ENCODE results near the gene NFIX. TPM values are rescaled to one million over a fixed set of nuclear protein-coding genes. Genes with fewer than 3 reads are reported as not detected.
A peak's percentile ranks its signal among the peaks of the same experiment; 100 is the strongest.

NFIX gene
- total and polyA plus RNA-seq, 9 of the 15 experiments (the other 6 are each of a cell fraction or from before 2014, with no cell fraction given) = 0.28 to 26.8 (median 5.4) TPM

DNA sequence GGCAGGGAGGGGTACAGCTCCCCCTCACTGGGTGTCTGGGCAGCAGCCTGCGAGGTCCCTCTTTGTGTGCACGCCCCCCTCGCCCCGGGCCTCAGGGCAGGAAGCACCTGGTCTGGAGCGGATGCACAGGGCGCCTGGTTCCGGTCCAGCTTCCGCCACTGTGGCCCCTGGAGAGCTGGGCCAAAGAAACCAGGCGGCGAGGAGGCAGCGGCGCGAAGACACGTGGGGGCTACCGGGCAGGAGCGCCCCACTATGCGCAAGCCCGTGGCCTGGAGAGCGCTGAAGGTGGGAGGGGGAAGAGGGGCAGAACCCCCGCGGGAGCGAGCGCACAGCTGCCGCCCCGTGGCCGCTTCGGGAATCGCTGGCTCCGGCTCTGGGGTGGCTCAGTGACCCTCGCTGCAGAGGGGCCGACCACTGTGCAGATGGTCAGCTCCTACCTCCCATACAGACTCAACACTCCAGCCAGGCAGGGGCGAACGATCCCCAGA lies 109.1 kb downstream of the NFIX start (continued):
- TF ChIP-seq LCOR (CRISPR knock-in tag; IDR thresholded peaks at IDR 0.05) = 0 out of 2 replicates have a peak, but pooled peaks have one; percentile 21
- peak; percentile 46; the same call in 1 of the 2 replicates for TF ChIP-seq DPF2 (IDR thresholded peaks at IDR 0.05)
- TF ChIP-seq, protein P1, sequence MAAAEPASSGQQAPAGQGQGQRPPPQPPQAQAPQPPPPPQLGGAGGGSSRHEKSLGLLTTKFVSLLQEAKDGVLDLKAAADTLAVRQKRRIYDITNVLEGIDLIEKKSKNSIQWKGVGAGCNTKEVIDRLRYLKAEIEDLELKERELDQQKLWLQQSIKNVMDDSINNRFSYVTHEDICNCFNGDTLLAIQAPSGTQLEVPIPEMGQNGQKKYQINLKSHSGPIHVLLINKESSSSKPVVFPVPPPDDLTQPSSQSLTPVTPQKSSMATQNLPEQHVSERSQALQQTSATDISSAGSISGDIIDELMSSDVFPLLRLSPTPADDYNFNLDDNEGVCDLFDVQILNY (CRISPR knock-in tag; IDR thresholded peaks at IDR 0.05) = peak; percentile 51; the same call in 1 of the 2 replicates
- no peak for TF ChIP-seq POLR2AphosphoS2 (IDR thresholded peaks at IDR 0.05; ENCODE audit: low read length)
- TF ChIP-seq EZH2 (IDR thresholded peaks at IDR 0.05; ENCODE audit: borderline replicate concordance, low read depth, low read length) = no peak
- TF ChIP-seq, protein P2, sequence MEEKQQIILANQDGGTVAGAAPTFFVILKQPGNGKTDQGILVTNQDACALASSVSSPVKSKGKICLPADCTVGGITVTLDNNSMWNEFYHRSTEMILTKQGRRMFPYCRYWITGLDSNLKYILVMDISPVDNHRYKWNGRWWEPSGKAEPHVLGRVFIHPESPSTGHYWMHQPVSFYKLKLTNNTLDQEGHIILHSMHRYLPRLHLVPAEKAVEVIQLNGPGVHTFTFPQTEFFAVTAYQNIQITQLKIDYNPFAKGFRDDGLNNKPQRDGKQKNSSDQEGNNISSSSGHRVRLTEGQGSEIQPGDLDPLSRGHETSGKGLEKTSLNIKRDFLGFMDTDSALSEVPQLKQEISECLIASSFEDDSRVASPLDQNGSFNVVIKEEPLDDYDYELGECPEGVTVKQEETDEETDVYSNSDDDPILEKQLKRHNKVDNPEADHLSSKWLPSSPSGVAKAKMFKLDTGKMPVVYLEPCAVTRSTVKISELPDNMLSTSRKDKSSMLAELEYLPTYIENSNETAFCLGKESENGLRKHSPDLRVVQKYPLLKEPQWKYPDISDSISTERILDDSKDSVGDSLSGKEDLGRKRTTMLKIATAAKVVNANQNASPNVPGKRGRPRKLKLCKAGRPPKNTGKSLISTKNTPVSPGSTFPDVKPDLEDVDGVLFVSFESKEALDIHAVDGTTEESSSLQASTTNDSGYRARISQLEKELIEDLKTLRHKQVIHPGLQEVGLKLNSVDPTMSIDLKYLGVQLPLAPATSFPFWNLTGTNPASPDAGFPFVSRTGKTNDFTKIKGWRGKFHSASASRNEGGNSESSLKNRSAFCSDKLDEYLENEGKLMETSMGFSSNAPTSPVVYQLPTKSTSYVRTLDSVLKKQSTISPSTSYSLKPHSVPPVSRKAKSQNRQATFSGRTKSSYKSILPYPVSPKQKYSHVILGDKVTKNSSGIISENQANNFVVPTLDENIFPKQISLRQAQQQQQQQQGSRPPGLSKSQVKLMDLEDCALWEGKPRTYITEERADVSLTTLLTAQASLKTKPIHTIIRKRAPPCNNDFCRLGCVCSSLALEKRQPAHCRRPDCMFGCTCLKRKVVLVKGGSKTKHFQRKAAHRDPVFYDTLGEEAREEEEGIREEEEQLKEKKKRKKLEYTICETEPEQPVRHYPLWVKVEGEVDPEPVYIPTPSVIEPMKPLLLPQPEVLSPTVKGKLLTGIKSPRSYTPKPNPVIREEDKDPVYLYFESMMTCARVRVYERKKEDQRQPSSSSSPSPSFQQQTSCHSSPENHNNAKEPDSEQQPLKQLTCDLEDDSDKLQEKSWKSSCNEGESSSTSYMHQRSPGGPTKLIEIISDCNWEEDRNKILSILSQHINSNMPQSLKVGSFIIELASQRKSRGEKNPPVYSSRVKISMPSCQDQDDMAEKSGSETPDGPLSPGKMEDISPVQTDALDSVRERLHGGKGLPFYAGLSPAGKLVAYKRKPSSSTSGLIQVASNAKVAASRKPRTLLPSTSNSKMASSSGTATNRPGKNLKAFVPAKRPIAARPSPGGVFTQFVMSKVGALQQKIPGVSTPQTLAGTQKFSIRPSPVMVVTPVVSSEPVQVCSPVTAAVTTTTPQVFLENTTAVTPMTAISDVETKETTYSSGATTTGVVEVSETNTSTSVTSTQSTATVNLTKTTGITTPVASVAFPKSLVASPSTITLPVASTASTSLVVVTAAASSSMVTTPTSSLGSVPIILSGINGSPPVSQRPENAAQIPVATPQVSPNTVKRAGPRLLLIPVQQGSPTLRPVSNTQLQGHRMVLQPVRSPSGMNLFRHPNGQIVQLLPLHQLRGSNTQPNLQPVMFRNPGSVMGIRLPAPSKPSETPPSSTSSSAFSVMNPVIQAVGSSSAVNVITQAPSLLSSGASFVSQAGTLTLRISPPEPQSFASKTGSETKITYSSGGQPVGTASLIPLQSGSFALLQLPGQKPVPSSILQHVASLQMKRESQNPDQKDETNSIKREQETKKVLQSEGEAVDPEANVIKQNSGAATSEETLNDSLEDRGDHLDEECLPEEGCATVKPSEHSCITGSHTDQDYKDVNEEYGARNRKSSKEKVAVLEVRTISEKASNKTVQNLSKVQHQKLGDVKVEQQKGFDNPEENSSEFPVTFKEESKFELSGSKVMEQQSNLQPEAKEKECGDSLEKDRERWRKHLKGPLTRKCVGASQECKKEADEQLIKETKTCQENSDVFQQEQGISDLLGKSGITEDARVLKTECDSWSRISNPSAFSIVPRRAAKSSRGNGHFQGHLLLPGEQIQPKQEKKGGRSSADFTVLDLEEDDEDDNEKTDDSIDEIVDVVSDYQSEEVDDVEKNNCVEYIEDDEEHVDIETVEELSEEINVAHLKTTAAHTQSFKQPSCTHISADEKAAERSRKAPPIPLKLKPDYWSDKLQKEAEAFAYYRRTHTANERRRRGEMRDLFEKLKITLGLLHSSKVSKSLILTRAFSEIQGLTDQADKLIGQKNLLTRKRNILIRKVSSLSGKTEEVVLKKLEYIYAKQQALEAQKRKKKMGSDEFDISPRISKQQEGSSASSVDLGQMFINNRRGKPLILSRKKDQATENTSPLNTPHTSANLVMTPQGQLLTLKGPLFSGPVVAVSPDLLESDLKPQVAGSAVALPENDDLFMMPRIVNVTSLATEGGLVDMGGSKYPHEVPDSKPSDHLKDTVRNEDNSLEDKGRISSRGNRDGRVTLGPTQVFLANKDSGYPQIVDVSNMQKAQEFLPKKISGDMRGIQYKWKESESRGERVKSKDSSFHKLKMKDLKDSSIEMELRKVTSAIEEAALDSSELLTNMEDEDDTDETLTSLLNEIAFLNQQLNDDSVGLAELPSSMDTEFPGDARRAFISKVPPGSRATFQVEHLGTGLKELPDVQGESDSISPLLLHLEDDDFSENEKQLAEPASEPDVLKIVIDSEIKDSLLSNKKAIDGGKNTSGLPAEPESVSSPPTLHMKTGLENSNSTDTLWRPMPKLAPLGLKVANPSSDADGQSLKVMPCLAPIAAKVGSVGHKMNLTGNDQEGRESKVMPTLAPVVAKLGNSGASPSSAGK (IDR thresholded peaks at IDR 0.05) = peak; percentile 52; the same call in 1 of the 2 replicates
- TF ChIP-seq CCNT2 (IDR thresholded peaks at IDR 0.05; ENCODE audit: borderline replicate concordance, extremely low read depth, insufficient read length, low read depth, low read length) = peak; percentile 78
- TF ChIP-seq CTCF (IDR thresholded peaks at IDR 0.05 in 2 of 3, conservative IDR thresholded peaks at IDR 0.05 in 1 of 3; ENCODE audit: insufficient read depth in 2 of 3, low read depth in 1 of 3, low read length in 3 of 3) = peak; percentile 81 to 95 (median 84)
- TF ChIP-seq ERF (CRISPR knock-in tag; IDR thresholded peaks at IDR 0.05) = peak; percentile 93
- TF ChIP-seq MYC (IDR thresholded peaks at IDR 0.05; ENCODE audit: low read depth, low read length) = peak; percentile 73; the same call in 1 of the 2 replicates
- peak; percentile 76; the same call in 1 of the 2 replicates for TF ChIP-seq MYC (CRISPR knock-in tag; IDR thresholded peaks at IDR 0.05; ENCODE audit: borderline replicate concordance, low read depth)
- TF ChIP-seq ZNF583 (CRISPR knock-in tag; IDR thresholded peaks at IDR 0.05) = peak; percentile 67
- TF ChIP-seq HDAC2 (IDR thresholded peaks at IDR 0.05) = peak; percentile 47; the same call in 1 of the 2 replicates
